SK-N-SH (cell line): ENCODE measurements around the gene GPR61.

Experiments used
- CTCF ChIP-seq: fragments of 200-600 bp; sonication (generic); IDR thresholded peaks from 2 replicates; pipeline ENCODE4 v1.6.1; 2017; ENCODE audit warnings: antibody characterized with exemption, mild to moderate bottlenecking, moderate library complexity
- GABPA ChIP-seq: IDR thresholded peaks from 2 replicates; pipeline ENCODE4 v1.4.0; 2012; ENCODE audit warnings: low read depth, mild to moderate bottlenecking
- JUND ChIP-seq: IDR thresholded peaks from 2 replicates; pipeline ENCODE4 v1.4.0; 2012
- MXI1 ChIP-seq: IDR thresholded peaks from 2 replicates; pipeline ENCODE4 v1.6.1; 2012; ENCODE audit warnings: mild to moderate bottlenecking, low read depth, low read length, improper control_type of control experiment
- POLR2AphosphoS5 ChIP-seq: IDR thresholded peaks from 2 replicates; pipeline ENCODE4 v1.6.1; 2012; ENCODE audit warnings: low read depth, low read length
- RCOR1 ChIP-seq: fragments of 150-350 bp; IDR thresholded peaks from 2 replicates; pipeline ENCODE4 v1.6.1; 2017; ENCODE audit warnings: antibody characterized with exemption, low read length
- RFX5 ChIP-seq: IDR thresholded peaks from 2 replicates; pipeline ENCODE4 v1.6.1; 2012; ENCODE audit warnings: mild to moderate bottlenecking, improper control_type of control experiment, low read length
- TF ChIP-seq, protein P1 (sequence below): IDR thresholded peaks from 2 replicates; pipeline ENCODE4 v1.6.1; 2012; ENCODE audit warnings: mild to moderate bottlenecking, low read depth, low read length, moderate library complexity

- no peak for TF ChIP-seq CTCF
- no peak for TF ChIP-seq RCOR1
- TF ChIP-seq, protein P1, sequence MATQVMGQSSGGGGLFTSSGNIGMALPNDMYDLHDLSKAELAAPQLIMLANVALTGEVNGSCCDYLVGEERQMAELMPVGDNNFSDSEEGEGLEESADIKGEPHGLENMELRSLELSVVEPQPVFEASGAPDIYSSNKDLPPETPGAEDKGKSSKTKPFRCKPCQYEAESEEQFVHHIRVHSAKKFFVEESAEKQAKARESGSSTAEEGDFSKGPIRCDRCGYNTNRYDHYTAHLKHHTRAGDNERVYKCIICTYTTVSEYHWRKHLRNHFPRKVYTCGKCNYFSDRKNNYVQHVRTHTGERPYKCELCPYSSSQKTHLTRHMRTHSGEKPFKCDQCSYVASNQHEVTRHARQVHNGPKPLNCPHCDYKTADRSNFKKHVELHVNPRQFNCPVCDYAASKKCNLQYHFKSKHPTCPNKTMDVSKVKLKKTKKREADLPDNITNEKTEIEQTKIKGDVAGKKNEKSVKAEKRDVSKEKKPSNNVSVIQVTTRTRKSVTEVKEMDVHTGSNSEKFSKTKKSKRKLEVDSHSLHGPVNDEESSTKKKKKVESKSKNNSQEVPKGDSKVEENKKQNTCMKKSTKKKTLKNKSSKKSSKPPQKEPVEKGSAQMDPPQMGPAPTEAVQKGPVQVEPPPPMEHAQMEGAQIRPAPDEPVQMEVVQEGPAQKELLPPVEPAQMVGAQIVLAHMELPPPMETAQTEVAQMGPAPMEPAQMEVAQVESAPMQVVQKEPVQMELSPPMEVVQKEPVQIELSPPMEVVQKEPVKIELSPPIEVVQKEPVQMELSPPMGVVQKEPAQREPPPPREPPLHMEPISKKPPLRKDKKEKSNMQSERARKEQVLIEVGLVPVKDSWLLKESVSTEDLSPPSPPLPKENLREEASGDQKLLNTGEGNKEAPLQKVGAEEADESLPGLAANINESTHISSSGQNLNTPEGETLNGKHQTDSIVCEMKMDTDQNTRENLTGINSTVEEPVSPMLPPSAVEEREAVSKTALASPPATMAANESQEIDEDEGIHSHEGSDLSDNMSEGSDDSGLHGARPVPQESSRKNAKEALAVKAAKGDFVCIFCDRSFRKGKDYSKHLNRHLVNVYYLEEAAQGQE: no peak
- TF ChIP-seq MXI1: no peak
- no peak for TF ChIP-seq JUND
- TF ChIP-seq POLR2AphosphoS5: no peak
- no peak for TF ChIP-seq RFX5
- no peak for TF ChIP-seq GABPA
Observed at GRCh38 chr1:109534307-109534858, 5.3 kb upstream of the GPR61 start.
